HG03135 (cell line): ENCODE results near the gene SPATA13.

Experiments used
- ATAC-seq: cut with Tn5 transposase; IDR thresholded peaks from one replicate; pipeline ENCODE4 v1.9.1; 2021; ENCODE audit warnings: mild to moderate bottlenecking, moderate library complexity; ENCODE audit not compliant: unreplicated experiment

SPATA13 gene

DNA sequence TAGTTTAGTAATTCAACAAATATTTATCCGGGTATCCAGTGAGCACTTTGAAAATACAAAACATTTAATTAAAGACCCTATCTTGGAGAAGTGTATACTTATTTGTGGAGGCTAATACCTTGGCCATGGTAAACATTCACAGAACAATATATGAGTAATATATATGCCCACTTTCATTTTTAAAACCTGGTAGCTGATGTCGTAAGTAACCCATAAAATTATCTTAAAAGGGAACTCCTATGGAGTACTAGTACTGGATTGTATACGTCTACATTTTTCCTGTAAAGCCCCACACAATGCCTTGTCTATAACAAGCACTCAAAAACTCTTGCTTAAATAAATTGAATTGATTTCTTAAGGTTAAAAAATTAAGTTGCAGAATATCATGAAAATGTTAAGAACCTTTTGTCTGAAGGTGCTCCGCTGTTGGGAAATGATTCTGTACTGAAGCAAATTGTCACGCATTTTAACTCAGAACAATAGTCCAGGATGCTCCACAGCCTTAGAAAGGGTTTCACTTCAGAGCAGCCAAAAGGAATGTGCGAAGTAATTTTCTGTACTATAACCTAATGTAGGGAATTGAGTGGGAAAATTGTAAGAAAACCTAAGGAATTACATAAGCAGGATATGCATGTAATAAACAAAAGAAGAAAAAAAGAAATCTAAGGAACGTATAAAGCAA is 90.0 kb downstream of the SPATA13 start:
- ATAC-seq: no peak

DNA sequence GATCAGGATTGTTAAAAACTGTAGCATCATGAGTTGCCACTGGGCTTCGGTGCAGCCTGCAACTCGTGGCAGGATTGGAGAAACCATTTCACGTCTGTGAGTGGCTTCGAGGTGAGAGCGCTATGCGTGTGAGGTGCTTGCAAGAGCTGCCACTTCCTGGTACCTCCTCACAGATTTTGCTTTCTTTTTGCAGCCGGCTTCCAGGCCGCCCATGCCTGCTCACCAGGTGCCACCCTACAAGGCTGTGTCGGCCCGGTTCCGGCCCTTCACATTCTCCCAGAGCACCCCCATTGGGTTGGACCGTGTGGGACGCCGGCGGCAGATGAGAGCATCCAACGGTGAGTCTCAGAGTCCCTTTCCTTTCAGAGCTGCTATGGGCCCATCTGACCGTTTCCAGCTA is 91.0 kb downstream of the SPATA13 start:
- ATAC-seq: no peak

DNA sequence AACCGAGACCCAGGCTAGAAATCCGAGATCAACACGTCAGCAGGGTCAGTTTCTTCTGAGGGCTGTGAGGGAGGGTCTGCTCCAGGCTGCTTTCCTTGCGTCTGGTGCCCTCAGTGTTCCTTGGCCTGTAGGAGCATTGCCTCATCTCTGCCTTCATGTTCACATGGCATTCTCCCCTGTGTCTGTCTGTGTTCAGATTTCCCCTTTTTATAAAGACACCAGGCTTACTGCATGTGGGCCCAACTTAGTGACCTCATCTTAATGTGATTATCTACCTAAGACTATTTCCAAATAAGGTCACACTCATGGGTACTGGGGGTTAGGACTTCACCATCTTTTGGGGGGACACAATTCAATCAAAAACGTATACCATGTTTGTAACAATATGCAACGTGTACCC is 91.6 kb downstream of the SPATA13 start:
- no peak for ATAC-seq

DNA sequence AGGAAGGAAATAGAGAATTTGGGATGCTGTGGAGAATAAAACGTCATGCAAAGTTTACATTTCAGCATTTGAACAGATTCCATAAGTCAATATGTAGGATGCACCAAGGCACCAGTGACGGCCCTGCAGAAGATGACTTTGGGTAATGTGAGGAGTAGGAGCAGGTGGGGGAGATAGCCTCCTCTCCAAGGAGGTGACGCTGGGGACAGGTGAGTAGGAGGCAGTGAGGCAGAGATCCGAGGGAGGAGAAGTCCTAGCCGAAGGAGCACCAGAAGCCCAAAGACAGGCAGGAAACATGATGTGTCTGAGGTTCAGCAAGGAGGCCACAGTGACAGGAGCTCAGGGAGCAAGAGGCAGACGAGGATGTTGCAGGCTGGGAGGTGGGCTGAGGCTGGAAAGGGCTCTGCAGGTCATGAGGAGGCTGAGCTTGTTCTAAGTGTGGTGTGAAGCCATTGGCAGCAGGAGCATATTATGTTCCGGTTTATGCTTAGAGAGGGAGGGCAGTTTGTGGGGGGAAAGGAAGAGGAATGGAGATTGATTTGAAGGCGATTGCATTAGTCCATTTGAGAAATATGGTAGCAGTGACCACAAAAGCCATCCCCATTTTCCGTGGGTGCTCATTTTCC is 93.1 kb downstream of the SPATA13 start:
- no peak for ATAC-seq

DNA sequence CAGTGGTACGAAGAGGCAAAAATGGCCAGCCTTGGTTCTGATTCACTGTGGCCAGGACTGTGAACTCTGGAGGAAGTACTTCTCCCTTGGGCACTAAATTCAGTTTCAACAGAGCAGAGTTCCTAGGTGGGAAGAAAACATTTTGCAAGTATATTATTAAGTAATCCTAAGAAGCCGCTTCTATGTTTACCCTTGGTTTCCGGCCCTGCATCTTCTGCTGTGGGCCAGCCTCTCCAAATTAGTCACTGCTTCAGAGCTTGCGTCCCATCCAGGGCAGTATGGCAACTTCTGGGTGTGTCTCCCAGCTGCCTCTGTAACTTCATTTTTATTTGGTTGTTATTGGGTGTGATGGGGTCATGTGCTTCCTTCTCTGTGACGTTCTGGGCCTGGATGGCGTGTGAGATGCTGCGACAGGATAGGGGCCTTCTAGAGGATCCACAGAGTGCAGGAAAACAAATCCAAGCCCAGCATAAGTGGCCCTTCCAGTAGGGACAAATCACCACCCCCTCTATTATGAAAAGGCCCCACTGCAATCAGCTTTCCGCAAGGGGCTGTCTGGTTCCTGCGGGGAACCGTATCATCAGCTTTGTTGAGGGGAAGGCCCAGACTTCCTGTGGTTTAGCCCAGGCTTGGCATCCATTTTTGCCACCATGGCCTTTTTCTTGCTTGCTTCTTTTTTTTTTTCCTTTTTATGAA is 93.8 kb downstream of the SPATA13 start:
- peak; percentile 76 for ATAC-seq

DNA sequence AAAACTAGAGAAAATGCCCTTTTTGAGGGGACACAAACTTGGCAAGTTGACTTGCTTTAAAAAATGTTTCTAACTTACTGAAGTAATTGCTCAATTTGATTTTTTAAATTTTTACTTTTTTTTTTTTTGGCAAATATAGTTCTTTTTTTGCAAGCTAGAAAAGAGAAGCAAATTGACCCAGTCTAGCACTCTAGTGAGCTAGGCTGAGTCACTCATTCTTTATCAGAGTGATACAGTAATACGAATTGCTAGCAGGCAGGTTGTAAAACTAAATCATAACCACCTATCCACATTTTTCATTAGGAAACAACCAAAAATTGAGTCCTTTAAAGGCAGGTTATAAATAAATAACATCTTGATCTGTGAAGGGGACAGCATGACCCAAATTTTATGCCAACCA is 97.0 kb downstream of the SPATA13 start:
- no peak for ATAC-seq

DNA sequence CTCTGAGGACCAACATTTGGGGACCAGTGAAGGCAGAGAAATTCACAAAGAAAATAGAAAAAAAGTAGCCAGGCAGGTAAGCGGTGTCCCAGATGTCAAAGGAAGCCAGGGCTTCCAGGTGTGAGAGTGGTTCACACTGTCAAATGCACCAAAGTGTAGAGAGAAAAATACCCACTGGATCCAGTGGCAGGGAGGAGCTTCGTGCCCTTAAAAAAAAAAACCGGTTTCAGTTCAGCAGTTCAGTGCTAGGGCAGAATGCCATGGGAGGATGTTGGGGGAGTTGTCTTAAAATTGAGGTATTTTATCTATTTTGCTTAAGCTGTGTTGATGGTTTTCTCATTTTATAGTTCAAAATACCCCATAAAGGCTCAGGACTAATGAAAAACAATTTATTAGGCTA is 101.0 kb downstream of the SPATA13 start:
- no peak for ATAC-seq

DNA sequence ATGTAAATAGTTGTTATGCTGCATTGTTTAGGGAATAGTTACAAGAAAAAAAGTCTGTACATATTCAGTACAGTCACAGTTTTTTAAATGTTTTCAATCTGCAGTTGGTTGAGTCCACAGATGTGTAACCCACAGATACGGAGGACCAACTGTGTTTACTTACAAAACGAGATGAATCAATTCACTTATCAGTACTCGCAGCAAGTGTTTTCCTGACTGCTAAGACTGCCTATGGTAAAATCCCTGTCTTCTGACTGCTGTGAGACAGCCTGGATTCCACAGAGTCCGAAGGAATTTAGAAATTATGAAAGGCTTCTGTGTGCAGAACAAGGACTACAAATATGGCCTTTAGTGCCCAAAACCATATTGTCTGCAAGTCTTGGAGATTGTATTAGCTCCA is 103.1 kb downstream of the SPATA13 start:
- no peak for ATAC-seq

DNA sequence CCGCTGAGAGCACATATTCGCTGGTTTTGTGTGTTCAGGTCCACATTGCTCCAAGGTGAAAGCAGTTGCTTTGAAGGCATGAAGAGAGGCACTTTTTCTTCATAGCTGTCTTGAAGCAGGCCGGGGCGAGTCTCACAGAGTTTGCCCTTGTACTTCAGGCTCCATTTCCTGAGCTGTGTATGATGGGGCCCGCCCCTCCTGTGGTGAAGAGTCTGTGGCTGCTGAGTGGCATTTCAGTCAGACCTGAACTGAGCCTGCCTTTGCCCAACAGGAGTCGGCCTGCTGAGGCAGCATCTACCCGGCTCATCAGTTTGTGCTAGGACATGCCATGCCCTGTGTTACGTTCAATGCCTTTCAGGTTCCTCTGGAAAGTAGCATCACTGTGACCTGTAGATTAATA is 104.5 kb downstream of the SPATA13 start:
- peak; percentile 69 for ATAC-seq

DNA sequence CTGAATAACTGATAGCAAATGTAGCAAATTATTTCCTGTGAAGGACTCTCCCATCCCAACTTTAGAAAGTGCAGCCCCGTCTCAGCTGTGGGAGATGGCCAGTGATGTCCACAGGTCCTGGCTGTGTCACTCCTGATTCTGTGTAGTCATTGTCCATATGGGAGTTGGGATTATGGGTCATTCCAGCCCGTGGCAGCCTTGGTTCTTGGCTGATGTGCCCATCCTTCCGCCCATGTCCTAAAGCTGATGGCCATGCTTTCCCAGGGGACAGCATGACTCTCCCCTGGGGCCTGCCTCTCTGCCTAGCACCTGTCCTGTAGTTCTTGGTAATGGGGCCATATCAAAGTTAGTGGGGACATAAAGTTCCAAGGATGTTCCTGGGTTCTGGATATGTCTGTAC is 104.9 kb downstream of the SPATA13 start:
- no peak for ATAC-seq

DNA sequence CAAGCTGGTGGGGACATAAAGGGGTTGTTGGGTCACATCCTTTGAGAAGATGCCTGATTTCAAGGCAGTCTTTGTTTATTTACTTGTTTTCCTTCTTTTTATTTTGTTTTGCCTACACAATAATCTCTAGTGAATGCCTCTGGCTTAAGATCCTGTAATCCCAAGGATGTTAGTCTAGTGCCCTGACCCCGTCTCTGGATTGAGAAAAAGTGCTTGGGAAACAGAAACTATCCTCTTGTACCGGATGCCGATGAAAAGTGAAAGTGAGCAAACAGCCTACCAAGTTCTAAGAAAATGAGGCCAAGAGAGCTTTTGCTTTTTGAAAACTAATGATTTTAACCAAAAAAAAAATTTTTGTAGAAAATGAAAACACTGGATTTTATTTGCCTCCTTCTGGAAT is 106.8 kb downstream of the SPATA13 start:
- no peak for ATAC-seq

DNA sequence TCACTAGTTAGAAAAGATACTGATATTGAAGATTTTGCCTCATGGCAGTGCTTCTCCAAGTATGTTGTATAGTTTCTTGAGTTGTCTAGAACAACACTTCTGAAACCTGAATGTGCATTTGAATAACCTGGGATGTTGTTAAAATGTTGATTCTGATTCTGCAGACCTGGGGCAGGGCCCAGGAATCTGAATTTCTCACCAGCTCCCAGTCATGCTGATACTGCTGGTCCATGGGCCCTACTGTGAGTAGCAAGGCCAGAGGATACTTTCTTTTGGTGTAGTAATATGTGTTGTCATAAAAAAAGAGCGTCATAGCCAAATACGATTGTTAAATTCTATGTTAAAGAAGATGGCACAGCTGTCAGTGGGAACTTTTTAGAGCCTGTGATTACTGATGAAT is 107.3 kb downstream of the SPATA13 start:
- ATAC-seq: no peak

DNA sequence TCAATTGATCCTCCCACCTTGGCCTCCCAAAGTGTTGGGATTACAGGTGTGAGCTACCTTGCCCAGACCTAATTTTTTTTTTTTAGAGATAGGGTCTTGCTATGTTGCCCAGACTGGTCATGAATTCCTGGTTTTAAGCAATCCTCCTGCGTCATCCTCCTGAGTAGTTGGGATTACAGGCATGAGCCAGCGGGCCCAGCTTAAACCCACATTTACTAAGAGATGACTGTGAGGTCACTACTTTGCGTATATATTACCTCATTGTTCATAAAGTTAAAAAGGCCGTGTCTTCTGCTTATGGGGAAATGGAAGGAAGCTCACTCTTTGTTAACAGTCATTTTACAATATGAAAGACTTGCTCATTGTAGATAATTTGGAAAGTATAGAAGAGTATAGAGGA is 109.3 kb downstream of the SPATA13 start:
- ATAC-seq: no peak

DNA sequence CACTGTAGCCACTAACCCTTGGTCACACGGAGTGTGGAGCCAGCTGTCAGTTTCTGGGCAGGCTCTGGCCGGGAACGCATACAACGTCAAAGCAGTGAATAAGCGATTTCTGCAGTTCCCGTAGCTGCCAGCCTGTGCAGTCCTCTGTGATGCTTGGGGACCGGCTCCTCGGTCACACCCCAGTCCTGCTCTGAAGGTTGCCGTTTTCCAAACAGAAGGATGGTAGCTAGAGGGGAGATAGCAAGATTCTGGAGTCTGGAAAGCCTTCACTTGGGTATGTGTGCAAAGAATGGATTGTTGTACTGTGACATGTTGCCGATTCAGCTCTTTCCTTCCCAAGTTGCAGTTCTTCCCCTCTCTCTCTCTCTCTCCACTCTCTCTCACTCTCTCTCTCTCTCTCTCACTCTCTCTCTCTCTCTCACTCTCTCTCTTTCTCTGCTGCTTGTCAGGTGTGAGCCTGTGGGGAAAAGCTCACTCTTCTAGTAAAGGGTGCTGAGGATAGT is 110.2 kb downstream of the SPATA13 start:
- peak; percentile 54 for ATAC-seq

DNA sequence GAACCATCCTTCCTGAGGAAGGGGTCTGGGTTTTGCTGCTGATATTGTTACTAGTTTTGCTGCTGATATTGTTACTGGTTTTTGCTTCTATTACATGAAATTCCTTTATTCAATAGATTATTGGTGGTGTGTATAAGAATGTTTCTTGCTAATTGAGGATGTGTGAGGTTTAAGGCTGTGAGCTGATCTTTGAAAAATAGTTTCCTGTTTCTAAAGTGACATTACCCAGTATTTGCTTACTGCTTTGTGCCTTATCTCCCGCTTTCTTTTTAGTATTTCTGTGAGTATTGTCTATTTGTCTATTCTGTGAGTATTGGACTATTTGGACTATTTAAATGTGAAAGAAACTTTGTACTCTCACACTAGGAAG is 110.7 kb downstream of the SPATA13 start:
- ATAC-seq: no peak

DNA sequence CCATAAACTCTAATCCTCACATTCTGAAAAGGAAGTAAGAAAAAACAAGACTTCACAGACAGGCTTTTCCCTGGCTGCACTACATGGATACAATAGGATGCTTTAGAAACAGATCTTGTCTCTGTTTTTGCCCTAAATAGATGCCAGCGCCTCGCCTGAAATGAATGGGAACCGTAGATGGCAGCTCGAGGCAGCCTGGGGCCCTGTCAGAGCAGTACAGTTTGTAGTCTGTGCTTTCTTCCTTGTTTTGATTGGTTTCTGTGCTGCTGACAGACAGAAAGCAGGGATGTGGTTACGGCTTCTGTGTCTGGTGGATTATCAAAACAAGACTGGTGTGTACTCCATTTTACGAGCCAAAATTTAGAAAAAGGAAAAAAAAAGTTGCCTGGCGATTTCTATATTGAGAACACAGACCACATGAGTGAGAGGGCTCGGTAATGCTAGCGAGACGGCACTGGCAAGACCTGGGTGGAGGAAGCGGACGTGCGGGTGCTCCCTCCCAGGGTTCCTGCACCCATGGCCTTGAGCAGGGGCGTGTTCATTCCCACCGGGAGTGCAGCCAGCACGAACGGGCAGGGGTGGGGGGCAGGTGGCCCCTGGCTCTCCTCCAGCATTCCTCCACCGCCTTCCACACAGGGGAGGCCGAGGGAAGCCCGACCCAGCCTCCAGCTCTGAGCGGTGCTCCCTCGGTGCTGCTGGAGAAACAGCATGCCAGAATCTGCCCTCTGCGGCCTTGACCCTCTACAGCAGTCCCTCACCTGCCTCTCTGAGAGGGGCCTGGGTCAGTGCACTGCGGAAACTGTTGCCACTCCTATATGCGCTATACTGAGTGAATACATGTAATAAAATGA is 111.3 kb downstream of the SPATA13 start:
- ATAC-seq: peak; percentile 56

DNA sequence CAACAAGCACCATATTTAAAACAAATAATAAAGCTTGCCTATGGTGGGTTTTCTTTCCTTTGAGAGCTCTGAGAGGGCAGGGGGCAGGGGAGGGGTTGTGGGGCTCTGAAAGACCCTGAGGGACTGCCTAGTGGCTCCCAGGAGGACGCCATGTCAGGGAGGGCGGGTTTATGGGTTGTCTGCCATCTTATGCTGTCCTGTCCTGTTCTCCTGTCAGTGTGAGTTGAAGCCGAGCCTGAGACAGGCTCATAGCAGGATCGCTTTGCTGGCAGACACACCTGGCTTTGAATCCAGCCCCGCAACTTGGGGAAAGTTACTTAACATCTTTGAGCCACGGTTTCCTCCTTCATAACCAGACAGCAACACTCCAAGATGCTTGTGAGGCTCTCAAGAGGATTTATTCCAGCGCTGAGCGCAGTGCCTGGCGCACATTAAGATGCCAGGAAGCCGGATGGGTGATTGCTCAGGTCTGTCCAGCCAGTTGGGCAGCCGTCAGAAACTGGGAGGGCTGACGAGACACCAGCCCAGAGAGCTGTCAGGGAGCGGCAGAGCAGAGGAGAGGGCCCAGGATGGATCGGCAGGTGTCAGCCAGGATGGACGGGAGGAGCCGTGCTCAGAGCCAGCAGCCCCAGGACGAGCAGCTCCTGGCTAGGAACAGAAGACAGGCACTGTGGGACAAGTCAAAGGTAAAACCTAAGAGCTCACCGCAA is 112.1 kb downstream of the SPATA13 start:
- ATAC-seq: no peak

DNA sequence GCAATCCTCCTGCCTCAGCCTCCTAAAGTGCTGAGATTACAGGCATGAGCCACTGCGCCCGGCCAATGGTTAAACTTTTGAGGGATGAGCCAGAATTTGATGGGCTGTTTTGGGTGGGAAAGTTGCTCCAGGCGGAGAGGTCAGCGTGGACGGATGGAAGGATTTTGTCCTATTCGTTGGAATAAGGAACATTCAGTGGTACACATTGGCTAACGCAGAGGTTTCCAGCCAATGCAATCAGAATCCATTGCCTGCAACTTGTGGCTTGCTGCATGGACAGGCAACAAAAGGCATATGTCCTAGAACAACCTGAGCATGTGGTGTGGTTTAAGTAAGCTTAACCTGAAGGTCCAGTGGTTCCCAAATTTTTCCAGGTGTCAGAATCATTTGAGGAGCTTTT is 113.4 kb downstream of the SPATA13 start:
- no peak for ATAC-seq

DNA sequence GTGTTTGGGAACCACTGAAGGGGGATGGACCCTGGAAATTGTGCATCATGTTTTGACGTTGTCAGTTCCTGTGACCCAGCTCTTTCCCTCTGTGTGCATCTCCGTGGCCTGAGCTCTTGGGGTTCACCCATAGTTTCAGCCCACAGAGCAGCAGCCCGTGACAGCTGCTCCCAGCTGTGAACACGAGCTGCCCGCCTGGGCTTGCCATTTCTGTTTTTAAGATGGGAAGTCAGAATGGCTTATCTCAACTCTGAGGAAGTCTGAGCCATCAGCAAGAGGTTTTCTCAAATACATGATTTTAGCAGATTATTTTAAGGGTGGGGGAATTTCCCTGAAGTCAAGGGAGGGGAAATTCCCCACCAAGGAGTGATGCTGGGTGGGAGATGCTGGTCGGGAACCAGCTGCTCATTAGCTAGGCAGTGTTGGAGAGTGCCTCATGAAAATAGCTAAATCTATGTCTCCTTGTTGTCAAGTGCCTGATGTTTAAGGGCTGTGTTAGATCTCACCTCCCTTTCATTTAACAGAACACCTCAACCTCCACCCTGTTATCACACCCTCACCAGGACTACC is 114.0 kb downstream of the SPATA13 start:
- peak; percentile 48 for ATAC-seq

DNA sequence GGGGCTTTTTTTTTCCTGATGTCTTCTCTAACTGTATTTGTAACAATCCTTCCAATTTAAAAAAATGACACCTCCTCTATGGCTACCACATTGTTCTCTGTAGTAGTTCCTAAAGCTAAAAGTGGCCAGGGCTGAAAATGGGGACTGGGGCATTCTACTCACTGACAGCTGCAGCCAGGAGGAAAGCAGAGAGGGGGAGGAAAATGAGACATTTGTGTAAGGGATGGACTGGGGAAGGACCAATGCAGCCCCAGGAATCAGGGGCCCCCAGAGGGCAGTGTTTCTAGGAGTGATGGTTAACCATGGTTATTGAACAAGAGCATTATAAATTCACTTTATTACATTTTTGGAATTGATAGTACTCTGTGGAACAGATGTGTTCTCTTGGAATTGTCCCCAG is 114.5 kb downstream of the SPATA13 start:
- ATAC-seq: no peak
